Measurements from ENCODE around the gene FAM168A. TPM values are rescaled to one million over a fixed set of nuclear protein-coding genes. Genes with fewer than 3 reads are reported as not detected.

FAM168A gene
- total RNA-seq, 1 experiment from 2014 or later: 21.1 TPM

DNA sequence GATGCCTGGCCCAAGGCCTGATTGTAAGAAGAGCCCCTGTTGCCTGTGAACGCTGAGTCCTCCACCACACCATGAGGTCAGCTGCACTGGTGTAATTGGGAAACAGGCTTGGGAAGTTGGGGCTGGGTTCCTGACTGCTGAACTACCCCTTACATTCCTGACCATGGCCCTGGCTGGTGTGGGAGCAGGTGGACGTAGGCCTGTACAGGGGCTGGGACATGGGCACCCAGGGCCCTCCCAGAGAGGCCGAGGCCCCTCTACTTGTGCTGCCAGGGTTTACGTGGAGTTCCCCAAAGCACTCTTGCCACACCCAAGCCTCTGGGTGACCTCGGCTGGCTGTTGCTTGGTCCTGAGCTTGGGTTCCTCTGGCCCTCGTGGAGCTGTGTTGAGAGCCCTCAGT lies 216.3 kb downstream of the FAM168A start:
- H4K8ac ChIP-seq (replicated peaks; ENCODE audit: insufficient read length, low read depth, low read length): no peak overlapping the region
- no peak overlapping the region for H3K4me3 Mint-ChIP-seq
- H3K18ac ChIP-seq (ENCODE audit: insufficient read length, low read depth, low read length): no peak overlapping the region
- H4K91ac ChIP-seq (ENCODE audit: insufficient read length, low read depth, low read length): no peak overlapping the region
- WGBS (ENCODE audit: extremely low coverage, insufficient read length, low lambda C conversion rate): no CpG with 5 or more reads among the region's 6 CpGs
- no peak for DNase-seq
- no peak overlapping the region for H3K4me2 ChIP-seq (ENCODE audit: insufficient read depth, insufficient read length, low read length)
- H3K4me1 ChIP-seq (ENCODE audit: insufficient read depth, low read length): no peaks in the 10 kb centered on the region
- no peak overlapping the region for H3K27ac ChIP-seq (ENCODE audit: insufficient read length, low read depth, low read length)
- H4K5ac ChIP-seq (ENCODE audit: insufficient read length, low read depth, low read length): no peak overlapping the region
- no peak overlapping the region for H3K9ac ChIP-seq (ENCODE audit: extremely low read depth, insufficient read length, low read length)
- H3K27me3 ChIP-seq (ENCODE audit: insufficient read depth, low read length): no peaks in the 10 kb centered on the region; the same call in 1 of the 2 replicates
- no peak overlapping the region for H2BK120ac ChIP-seq (ENCODE audit: low read depth, low read length, poor library complexity, severe bottlenecking)
- no peak overlapping the region for H2AFZ ChIP-seq (ENCODE audit: low read length)
- H3K27me3 Mint-ChIP-seq (ENCODE audit: low read depth): peaks cover 13% of the 10 kb centered on the region
- H2BK15ac ChIP-seq (ENCODE audit: low read depth, low read length): no peak overlapping the region
- H3K23ac ChIP-seq (ENCODE audit: insufficient read length, low read depth, low read length): no peak overlapping the region
- H3T11ph ChIP-seq (ENCODE audit: low read length): no peak overlapping the region
- no peak overlapping the region for H3K56ac ChIP-seq (ENCODE audit: insufficient read length, low read depth, low read length)
- H2BK20ac ChIP-seq (ENCODE audit: low read depth, low read length, poor library complexity, severe bottlenecking): no peak overlapping the region
- H2BK12ac ChIP-seq (ENCODE audit: insufficient read length, low read depth, low read length): no peak overlapping the region
- no peak overlapping the region for H3K27ac Mint-ChIP-seq
- TF ChIP-seq, protein P1, sequence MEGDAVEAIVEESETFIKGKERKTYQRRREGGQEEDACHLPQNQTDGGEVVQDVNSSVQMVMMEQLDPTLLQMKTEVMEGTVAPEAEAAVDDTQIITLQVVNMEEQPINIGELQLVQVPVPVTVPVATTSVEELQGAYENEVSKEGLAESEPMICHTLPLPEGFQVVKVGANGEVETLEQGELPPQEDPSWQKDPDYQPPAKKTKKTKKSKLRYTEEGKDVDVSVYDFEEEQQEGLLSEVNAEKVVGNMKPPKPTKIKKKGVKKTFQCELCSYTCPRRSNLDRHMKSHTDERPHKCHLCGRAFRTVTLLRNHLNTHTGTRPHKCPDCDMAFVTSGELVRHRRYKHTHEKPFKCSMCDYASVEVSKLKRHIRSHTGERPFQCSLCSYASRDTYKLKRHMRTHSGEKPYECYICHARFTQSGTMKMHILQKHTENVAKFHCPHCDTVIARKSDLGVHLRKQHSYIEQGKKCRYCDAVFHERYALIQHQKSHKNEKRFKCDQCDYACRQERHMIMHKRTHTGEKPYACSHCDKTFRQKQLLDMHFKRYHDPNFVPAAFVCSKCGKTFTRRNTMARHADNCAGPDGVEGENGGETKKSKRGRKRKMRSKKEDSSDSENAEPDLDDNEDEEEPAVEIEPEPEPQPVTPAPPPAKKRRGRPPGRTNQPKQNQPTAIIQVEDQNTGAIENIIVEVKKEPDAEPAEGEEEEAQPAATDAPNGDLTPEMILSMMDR (conservative IDR thresholded peaks at IDR 0.05): no peak
- H4K20me1 ChIP-seq (ENCODE audit: control insufficient read depth, insufficient read depth, insufficient read length): no peaks in the 10 kb centered on the region
- no peaks in the 10 kb centered on the region for H3K9me3 Mint-ChIP-seq
- no peaks in the 10 kb centered on the region for H3K9me3 ChIP-seq (ENCODE audit: control insufficient read depth, low read depth, low read length)
- H3K23me2 ChIP-seq (ENCODE audit: insufficient read length, low read depth, low read length, poor library complexity, severe bottlenecking): peaks cover 5% of the 10 kb centered on the region
- H3K79me1 ChIP-seq (ENCODE audit: insufficient read depth, low read depth, low read length, poor library complexity, severe bottlenecking): no peaks in the 10 kb centered on the region
- H3K36me3 Mint-ChIP-seq (ENCODE audit: insufficient read depth in 1 of 3, low read depth in 3 of 3): no peaks in the 10 kb centered on the region; a peak in 1 of 7 replicates
- no peak overlapping the region for H2AK5ac ChIP-seq (ENCODE audit: insufficient read length, low read length)
- no peaks in the 10 kb centered on the region; the same call in 1 of the 2 replicates for H3K79me2 ChIP-seq (ENCODE audit: insufficient read depth, low read length)
- H2BK5ac ChIP-seq (ENCODE audit: insufficient read length, low read length): no peak overlapping the region
- no peak overlapping the region; the same call in 1 of the 2 replicates for H3K14ac ChIP-seq (ENCODE audit: insufficient read depth, low read length)
- H3K4me1 Mint-ChIP-seq: peaks cover 26 to 38% of the 10 kb centered on the region in 2 experiments
- H3K4ac ChIP-seq (ENCODE audit: low read depth, low read length): no peak overlapping the region
